Left cardiac atrium (tissue), 4 donors: ENCODE data around the gene ENOSF1. TPM values are rescaled to one million over a fixed set of nuclear protein-coding genes. Genes with fewer than 3 reads are reported as not detected.
A peak's percentile ranks its signal among the peaks of the same experiment; 100 is the strongest.
"Not testable (repeated sequence)": the region's sequence is repeated elsewhere in the genome, so short reads cannot be mapped to it uniquely, and the experiment has no call there.

ENCODE experiments used
- ATAC-seq, 2 donors: fragments of 200-7000 bp; cut with Tn5 transposase; one replicate each; pipeline ENCODE4 v1.9.1; 2020; ENCODE audit warnings: mild to moderate bottlenecking in 2 of 2, moderate library complexity in 2 of 2
- DNase-seq: peaks from one replicate; pipeline ENCODE4 v3.0.0-alpha.2; 2020
- intact Hi-C, 2 donors: fragments of 100-400 bp; cut with DNase I; formaldehyde crosslinking; loops; one replicate each; pipeline versions ENCODE4 v1.14.1 to v1.15.1; 2022 to 2023
- long read RNA-seq: library from polyadenylated mRNA; unstranded; transcript quantifications from one replicate; pipeline ENCODE4 v2.0.0, GENCODE V29; 2021
- total RNA-seq, 2 donors: library from RNA; stranded (reverse); fragmentation: NEBNext Ultra II Directional; extraction: Animal tissue kit (Norgen Biotek cat#: 25700); gene quantifications; one replicate each; pipeline ENCODE4 v1.2.1, GENCODE V29; 2021
- donor health status: DM: no; HTN: yes; CAD: no.
- donor health status: DM: no; HTN: yes; CAD: no; lungs with severe emphysema.
- donor health status: DM: yes; HTN: yes; CAD: no.
- donor health status: Dilated cardiomyopathy.

ENOSF1 gene
- 10 to 100 TPM; 35.6 to 41.5 TPM for total RNA-seq
- long read RNA-seq, partial matches to known transcripts, result 8 of 26 reads
- long read RNA-seq, other reads (novel, unspliced or antisense), result 15 of 26 reads

- intact Hi-C loops, result no loop called here
- DNase-seq, result peak; percentile 88
- ATAC-seq, result peak; percentile 95 to 96
Observed at GRCh38 chr18:712401-713134, at the start of gene ENOSF1. TSS of gene ENOSF1 (minus strand) at chr18:712630. CDS start at chr18:712587, 43 bp downstream.

- ATAC-seq, DNase-seq, intact Hi-C loops: not testable (repeated sequence)
Observed at GRCh38 chr18:759864-760263, 47.4 kb upstream of the ENOSF1 start.

- ATAC-seq, result no peak
- intact Hi-C loops, result no loop called here
- DNase-seq, result no peak
Observed at GRCh38 chr18:755506-755905, 43.1 kb upstream of the ENOSF1 start.

- ATAC-seq, result no peak
- intact Hi-C loops, result no loop called here
- no peak for DNase-seq
Observed at GRCh38 chr18:754656-755055, 42.2 kb upstream of the ENOSF1 start.

GRCh38 chr18:750456-750855 is 38.0 kb upstream of the ENOSF1 start:
- DNase-seq (no peak), ATAC-seq (no peak)
- intact Hi-C loops, result no loop called here

- DNase-seq (no peak), ATAC-seq (no peak)
- intact Hi-C loops, result loop anchor here in 1 of 2 donors (2.0 kb wide), 1 partner anchor 34 kb away; no protein-coding TSS in a partner anchor
Observed at GRCh38 chr18:744832-745597, 32.6 kb upstream of the ENOSF1 start.

GRCh38 chr18:741931-742512 is 29.6 kb upstream of the ENOSF1 start:
- ATAC-seq (peak; percentile 65 to 75), DNase-seq (no peak)
- intact Hi-C loops, result loop anchor here in 1 of 2 donors (1.0 kb wide), 1 partner anchor 89 kb away; no protein-coding TSS in a partner anchor

- ATAC-seq (no peak), DNase-seq (no peak)
- intact Hi-C loops, result loop anchor here in 1 of 2 donors (10.0 kb wide), 1 partner anchor 108 kb away; no protein-coding TSS in a partner anchor
Observed at GRCh38 chr18:732371-732770, 19.9 kb upstream of the ENOSF1 start.

- DNase-seq, result no peak
- intact Hi-C loops, result loop anchor here in 1 of 2 donors (10.0 kb wide), 1 partner anchor 106 kb away; no protein-coding TSS in a partner anchor
- ATAC-seq, result no peak
Observed at GRCh38 chr18:731185-731584, 18.8 kb upstream of the ENOSF1 start.

- no peak for DNase-seq
- intact Hi-C loops, result loop anchor here in 1 of 2 donors (10.0 kb wide), 1 partner anchor 106 kb away; no protein-coding TSS in a partner anchor
- no peak for ATAC-seq
Observed at GRCh38 chr18:730692-731091, 18.3 kb upstream of the ENOSF1 start.

- not testable (repeated sequence) for ATAC-seq, DNase-seq
- intact Hi-C loops, result loop anchor here in 1 of 2 donors (10.0 kb wide), 1 partner anchor 105 kb away; no protein-coding TSS in a partner anchor
Observed at GRCh38 chr18:730120-730519, 17.7 kb upstream of the ENOSF1 start.

GRCh38 chr18:725646-726045 is 13.2 kb upstream of the ENOSF1 start:
- no peak for DNase-seq
- intact Hi-C loops, result no loop called here
- ATAC-seq, result no peak

- ATAC-seq, result no peak
- DNase-seq, result no peak
- intact Hi-C loops, result no loop called here
Observed at GRCh38 chr18:723541-724080, 11.2 kb upstream of the ENOSF1 start.

- intact Hi-C loops, result no loop called here
- no peak for ATAC-seq
- DNase-seq, result no peak
Observed at GRCh38 chr18:717003-717402, 4.6 kb upstream of the ENOSF1 start.

- no peak for ATAC-seq
- DNase-seq, result no peak
- intact Hi-C loops, result no loop called here
Observed at GRCh38 chr18:715626-716025, 3.2 kb upstream of the ENOSF1 start.

- intact Hi-C loops, result no loop called here
- ATAC-seq (no peak), DNase-seq (no peak)
Observed at GRCh38 chr18:713135-713490, 683 bp upstream of the ENOSF1 start.

- intact Hi-C loops, result no loop called here
- DNase-seq (peak; percentile 83), ATAC-seq (peak; percentile 56 to 62)
Observed at GRCh38 chr18:711657-712400, 601 bp downstream of the ENOSF1 start.

GRCh38 chr18:711310-711656 is 1.1 kb downstream of the ENOSF1 start:
- no peak for DNase-seq
- peak in 1 of 2 donors; percentile 6 for ATAC-seq
- intact Hi-C loops, result no loop called here
